ENCODE measurements around the gene SLC39A6.
A peak's percentile ranks its signal among the peaks of the same experiment; 100 is the strongest.
"Not testable (repeated sequence)": the region's sequence is repeated elsewhere in the genome, so short reads cannot be mapped to it uniquely, and the experiment has no call there.

SLC39A6 gene, protein sequence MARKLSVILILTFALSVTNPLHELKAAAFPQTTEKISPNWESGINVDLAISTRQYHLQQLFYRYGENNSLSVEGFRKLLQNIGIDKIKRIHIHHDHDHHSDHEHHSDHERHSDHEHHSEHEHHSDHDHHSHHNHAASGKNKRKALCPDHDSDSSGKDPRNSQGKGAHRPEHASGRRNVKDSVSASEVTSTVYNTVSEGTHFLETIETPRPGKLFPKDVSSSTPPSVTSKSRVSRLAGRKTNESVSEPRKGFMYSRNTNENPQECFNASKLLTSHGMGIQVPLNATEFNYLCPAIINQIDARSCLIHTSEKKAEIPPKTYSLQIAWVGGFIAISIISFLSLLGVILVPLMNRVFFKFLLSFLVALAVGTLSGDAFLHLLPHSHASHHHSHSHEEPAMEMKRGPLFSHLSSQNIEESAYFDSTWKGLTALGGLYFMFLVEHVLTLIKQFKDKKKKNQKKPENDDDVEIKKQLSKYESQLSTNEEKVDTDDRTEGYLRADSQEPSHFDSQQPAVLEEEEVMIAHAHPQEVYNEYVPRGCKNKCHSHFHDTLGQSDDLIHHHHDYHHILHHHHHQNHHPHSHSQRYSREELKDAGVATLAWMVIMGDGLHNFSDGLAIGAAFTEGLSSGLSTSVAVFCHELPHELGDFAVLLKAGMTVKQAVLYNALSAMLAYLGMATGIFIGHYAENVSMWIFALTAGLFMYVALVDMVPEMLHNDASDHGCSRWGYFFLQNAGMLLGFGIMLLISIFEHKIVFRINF

DNA sequence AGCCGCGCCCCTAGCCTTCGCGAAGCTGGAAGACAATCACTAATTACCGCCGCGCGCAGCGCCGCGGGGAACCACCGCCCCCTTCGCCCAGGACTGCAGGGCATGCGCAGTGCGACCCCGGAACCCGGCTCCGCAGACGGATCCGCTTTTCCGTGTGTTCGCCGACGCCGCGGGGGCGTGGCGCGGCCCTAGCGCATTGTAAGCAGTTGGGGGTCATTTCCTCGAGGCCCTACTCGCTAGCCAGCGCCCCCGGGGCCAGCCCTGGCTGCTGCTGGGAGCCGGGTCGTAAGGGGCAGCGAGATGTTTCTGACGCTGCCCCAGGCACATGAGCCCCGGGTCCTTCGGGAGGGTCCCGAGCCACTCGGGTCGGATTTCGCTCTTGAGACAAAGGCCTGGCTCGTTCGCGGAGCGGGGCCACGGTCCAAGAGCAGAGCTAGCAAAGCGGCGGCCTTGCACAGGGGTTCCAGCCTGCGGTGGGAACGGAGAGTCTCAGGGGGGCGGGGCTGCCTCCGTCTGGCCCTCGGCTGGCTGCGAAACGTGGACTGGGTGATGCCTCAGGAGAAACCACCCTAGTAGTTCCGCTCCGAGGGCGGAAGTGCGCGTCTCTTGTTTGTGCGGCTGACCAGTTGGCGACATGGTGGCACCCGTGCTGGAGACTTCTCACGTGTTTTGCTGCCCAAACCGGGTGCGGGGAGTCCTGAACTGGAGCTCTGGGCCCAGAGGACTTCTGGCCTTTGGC, at the start of gene SLC39A6, which contains the start of gene ELP2:
SLC39A6 (minus strand) TSS at position 41 of the 739 bp plus-strand sequence. CDS start 2,333 bp downstream, outside the sequence.
ELP2 (plus strand) TSS at position 600 of the 739 bp plus-strand sequence; CDS start at position 635, 35 bp downstream.
- peak; percentile 96 for DNase-seq

DNA sequence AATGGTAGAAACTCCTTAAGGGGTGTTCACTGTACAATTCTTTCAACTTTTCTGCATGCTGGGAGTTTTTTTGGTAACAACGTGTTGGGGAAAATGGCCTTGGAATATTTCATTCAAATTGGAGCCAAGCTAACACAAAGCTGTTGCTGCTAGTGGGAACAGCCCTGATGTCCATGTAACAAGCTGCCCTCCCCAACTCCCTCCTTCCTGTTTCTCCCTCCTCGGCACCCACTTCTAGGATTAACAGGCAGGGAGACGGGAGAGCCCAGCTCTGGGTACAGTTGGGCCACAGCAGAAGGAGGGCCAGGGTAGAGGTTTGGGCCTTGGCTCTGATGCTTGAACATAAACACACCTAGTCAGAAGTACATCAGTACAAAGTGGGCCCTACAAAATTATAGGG, 48.8 kb upstream of the SLC39A6 start:
- no peak for DNase-seq

DNA sequence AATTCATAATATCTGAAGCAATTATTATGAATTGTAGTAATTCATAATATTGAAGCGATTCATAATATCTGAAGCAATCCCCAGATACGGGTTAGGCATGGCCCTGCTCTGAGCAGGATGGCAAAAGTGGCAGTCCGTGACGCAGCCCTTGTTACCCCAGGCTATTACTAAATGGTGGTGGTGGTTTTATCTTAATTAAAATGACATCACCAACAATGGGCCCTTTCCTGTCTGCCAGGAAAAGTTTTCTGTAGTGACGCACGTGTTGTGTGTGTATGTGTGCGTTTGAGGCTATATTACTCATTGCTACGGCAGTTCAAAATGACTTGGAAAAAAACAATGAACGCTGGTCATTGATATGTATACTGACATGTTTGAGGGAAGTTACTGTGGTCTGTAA, 47.6 kb upstream of the SLC39A6 start:
- DNase-seq: no peak

DNA sequence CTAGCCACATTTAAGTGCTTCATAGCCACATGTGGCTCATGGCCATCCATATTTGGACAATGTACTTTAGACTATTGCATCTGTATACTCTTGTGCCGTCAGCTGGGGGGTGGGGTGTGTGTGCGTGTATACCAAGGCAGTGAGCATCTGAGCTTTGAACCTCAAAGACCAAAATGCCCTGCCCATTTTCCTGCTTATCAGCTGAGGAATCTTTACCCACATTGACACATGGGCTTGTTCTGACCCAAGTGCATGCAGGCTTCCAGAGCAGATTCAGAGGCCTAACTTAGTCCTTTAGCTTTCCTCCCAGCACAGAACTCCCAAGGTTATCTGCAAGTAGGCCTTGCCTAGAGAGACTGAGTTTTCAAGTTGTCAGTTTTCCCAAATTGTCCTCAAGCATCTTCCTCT, 47.0 kb upstream of the SLC39A6 start:
- DNase-seq: no peak

DNA sequence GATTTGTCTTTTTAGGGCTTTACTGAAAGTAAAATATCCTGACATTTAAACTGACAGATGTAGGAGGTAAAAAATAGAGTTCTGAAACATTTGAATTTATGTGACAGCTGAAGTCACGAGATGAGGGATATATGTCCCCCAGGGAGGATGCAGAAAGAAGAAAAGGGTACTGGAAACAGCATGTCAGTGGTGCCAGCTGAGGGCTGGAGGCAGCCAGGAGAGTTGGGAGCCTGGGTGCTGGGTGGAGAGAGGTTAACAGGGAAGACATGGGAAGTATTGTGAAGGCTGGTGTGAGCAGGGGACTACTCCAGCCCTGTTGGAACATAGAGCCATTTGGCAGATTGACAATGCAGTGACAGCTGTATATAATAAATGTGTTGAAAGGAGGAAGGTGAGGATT, 46.3 kb upstream of the SLC39A6 start:
- no peak for DNase-seq

DNA sequence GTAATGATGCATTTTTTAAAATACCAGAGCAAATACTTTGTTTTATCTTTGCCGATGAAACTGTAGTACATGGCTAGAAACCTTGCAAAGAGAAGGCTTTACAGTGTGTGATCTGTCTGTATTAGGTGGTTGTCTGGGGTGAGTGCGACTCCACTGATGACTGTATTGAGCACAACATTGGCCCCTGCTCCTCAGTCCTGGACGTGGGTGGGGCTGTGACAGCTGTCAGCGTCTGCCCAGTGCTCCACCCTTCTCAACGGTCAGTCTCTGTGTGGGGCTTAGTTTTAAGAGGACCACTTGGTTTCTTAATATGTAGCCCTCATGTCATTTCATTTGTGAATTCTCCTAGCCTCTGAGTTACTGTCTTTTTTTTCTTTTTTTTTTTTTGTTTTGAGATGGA, 40.8 kb upstream of the SLC39A6 start:
- no peak for DNase-seq

DNA sequence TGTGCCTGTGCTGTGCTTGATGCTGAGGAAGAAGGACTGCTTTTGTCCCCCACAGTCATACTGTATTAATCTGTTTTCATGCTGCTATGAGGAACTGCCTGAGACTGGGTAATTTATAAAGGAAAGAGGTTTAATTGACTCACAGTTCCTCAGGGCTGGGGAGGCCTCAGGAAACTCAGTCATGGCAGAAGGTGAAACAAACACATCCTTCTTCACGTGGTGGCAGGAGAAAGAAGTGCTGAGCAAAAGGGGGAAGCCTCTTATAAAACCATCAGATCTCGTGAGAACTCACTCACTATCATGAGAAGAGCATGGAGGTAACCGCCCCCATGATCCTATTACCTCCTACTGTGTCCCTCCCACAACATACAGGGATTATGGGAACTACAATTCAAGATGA, 39.2 kb upstream of the SLC39A6 start:
- not testable (repeated sequence) for DNase-seq

DNA sequence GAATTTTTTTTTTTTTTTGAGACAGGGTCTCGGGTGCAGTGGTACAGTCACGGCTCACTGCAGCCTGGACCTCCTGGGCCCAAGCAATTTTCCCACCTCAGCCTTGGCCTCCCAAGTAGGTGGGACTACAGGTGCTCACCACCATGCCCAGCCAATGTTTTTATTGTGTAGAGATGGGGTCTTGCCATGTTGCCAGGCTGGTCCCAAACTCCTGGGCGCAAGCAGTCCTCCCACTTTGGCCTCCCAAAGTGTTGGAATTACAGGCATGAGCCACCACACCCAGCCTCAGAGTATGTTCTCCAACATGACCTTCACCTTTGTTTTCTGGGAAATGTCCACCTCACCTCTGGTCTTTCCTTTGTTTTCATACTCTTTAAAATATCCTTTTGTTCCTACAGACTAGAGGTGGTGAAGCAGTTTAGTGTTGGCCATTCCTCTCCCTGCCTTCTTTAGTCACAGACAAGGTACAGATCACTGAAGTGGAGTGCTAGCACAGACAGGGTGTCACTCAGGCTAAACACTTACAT, 38.6 kb upstream of the SLC39A6 start:
- DNase-seq: no peak

DNA sequence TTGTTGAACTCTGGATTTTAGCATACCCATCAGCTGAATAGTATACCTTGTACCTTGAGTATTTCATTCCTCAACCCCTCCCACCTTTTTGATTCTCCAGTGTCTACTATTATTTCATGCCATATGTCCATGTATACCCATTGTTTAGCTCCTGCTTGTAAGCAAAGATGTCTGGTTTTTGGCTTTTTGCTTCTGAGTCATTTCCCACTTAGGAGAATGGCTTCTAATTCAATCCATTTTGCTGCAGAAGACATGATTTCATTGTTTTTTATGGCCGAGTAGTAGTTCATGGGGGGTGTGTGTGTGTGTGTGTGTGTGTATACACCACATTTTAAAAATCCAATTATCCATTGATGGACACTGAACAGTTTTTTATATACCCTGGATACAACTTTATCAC, 33.8 kb upstream of the SLC39A6 start:
- no peak for DNase-seq

DNA sequence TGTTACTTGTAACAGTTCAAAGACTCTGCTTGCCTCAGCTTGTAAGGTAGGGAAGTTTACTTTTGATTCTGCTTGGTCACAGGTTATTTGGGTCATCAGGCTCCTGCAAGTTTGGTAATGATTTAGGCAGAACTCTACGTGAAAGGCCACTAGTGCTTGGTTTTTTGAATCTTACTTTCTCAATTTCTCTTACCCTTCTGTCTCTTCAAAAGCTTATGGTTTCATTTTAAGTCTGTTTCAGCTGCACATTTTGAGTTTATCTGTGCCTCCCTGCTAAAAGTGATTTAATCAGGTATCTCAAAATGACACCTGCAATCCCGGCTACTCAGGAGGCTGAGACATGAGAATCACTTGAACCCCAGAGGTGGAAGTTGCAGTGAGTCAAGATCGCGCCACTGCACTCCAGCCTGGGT, 31.8 kb upstream of the SLC39A6 start:
- no peak for DNase-seq

DNA sequence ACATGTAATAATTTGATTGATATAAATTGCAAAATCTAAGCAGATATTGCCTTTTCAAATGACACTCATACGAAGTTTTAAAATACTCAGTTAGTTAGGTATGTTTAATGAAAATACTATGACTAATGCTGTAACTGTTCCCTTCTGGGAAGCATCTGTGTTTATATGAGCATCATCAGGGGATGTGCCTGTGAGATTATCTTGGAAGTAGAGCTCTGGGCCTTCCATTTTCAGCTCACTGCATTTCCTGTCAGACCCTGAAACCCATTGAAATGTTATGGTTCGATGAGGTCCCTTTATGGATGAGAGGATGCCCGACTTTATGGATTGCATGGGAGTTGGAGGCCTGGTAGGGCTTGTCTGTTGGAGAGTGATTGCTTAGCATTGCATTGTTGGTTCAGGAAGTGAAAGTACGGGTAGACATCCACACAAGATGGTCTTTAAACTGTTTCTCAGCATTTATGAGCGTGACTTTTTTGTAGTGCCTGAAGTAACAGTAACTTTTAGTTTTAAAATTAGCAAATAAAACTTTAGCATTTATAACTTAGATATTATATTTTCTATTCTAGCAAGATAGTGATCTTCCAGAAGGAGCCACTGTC, 29.2 kb upstream of the SLC39A6 start:
- no peak for DNase-seq

DNA sequence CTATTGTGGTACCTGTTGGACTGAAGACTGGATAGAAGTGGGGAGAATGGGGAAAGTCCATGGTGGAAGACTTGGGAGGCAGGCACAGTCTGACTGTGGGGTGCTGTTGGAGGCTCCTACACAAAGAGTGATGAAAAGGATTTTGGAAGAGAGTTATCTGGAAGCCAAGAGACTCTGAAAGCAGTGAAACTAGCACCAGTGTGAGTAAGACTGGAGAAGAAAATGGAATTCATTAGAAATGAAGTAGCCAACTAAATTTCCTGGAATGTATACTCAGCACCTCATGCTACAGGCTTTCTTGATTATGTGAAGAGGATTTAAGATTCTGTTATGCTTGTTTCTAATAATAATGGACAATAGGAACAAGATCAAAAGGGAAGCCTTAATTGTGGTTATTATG, 28.3 kb upstream of the SLC39A6 start:
- no peak for DNase-seq

DNA sequence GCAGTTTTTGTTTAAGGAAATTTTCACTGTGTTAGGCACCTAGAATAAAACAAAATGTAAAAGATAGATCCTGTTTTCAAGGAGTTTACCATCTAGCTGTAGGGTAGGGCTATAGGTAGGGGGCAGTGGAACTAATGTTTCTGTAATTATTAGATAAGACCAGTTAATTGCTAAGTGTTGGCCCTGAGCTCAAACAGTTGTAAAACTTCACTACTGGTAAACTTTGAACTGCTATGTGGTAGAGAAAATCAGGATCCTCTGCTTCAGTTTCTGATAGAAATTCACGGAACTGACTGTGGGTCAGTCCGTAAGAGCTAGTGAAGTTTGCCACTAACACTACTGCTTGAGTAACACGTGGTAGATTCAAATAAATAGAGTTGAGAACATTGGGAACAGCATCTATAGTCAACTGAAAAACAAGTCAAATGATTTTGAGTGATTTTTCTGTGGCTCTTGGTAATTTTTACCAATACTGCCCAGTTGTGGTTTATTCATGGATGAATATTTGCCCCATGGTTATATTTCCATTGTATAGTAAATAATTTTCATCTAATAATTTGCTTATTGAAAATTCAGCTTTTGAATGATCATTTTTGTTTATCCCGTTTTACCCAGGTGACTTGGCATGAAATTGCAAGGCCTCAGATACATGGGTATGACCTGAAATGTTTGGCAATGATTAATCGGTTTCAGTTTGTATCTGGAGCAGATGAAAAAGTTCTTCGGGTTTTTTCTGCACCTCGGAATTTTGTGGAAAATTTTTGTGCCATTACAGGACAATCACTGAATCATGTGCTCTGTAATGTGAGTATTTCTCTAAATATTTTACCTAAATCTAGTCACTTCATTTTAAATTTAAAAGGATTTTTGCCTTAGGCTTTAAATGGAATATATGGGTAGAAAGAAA, 27.0 kb upstream of the SLC39A6 start:
- DNase-seq: no peak

DNA sequence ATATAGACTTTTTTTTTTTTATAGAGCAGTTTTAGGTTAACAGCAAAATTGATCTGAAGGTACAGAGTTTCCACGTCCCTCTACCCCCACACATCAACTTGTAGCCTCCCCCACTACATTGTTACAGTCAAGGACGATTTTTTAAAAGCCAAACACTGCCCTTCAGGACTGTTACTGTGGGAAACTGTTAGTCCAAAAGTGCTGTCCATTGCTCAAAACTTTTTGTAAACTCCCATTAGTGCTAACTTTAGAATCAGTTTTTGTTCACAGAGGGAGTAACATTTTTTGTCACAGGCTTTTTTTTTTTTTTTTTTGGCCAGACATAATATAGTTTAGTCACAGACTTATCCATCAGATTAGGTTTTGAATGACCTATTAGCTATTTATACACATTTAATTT, 24.6 kb upstream of the SLC39A6 start:
- no peak for DNase-seq

DNA sequence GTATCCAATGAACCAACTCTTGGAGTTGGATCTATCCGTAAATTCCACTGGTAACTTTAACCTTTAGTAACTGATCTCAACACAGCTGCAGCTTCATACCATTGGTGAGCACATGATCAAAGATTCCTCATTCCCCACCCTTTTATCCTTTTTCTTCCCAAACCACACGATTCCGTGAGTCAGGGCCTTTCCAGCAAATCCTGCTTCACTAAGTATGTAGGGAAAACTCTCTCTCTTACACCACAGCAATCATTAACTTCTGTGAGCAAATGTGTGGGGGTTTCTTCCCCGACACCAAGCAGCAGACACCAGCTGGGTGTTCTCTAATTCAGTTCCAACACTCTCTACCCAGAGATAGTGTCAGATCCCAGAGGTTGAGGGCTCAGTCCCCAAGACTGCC, 24.1 kb upstream of the SLC39A6 start:
- no peak for DNase-seq

DNA sequence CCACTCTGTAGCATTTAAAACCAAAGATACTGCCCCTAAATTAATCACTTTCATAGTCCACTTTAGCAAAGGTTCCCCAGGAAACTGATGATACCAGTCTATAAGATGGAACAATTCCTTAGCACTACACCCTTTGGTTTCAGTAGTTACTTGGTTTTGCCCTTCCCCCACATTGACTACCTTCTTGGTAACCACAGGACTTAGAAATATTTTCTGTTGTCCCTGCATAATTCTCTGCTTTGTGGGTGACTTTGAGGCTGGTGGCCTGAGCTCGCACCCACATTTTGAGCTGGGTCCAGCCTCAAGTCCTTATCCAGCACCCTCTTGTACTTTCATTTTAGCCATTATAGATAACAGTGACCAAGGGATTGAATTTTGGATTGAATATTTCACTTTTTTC, 23.6 kb upstream of the SLC39A6 start:
- no peak for DNase-seq

DNA sequence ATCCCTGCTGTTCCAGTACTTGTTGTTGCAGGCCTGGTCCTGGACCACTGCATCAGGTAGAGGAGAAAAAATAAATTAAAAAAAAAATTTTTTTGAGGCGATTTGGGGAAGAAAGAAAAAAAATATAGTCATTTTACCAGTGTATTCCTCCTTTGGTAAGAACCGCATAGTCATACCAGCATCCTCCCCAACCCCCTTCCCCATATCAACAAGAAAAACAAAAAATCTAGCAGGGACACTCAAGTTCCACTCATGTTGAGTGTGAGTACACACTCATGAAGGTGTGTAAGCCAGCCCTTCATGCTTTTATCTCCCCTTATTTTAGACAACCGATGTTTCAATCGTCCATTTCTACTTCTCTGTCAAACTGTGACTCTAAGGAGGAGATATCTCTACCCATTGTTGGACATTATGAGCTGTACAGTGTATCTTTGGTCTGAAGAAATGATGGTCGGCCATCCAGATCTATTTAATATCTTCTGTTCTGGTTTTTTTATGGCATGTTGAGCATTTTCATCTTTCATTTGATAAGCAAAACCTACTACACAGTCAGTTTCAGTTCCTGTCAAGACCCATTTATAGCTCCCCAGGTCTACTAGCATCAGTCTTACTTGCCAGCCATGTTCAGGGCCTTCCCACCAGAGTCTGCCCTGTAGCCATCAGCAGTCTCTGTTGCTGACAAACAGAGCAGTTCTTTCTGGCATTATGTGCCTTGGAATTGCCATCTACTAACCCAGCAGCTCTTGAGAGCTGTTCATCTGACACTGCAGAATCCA, 20.6 kb upstream of the SLC39A6 start:
- DNase-seq: no peak

DNA sequence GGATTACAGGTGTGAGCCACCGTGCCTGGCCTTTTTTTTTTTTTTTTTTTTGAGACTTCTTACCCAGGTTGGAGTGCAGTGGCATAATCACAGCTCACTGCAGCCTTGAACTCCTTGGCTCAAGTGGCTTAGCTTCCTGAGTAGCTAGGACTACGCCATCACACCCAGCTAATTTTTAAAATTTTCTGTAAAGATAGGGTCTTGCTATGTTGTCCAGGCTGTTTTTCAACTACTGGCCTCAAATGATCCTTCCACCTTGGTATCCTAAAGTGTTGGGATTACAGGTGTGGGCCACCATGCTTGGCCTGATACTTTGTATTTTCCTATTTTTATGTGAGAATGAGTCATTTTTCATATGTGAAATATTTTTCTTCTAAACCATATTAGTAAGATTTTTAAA, 14.3 kb upstream of the SLC39A6 start:
- no peak for DNase-seq

DNA sequence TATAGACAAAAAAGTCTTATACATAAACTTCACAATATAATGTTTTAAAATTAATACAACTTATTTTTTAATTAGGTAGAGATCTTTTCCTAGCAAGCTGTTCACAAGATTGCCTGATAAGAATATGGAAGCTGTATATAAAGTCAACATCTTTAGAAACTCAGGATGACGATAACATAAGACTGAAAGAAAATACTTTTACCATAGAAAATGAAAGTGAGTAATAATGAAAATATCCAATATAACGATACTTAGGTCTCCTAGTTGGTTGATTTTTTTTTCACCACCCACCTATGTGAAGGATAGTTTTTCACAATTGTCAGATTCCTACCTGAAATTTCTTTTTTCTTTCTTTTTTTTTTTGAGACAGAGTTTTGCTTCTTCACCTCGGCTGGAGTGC, 13.6 kb upstream of the SLC39A6 start:
- DNase-seq: no peak

DNA sequence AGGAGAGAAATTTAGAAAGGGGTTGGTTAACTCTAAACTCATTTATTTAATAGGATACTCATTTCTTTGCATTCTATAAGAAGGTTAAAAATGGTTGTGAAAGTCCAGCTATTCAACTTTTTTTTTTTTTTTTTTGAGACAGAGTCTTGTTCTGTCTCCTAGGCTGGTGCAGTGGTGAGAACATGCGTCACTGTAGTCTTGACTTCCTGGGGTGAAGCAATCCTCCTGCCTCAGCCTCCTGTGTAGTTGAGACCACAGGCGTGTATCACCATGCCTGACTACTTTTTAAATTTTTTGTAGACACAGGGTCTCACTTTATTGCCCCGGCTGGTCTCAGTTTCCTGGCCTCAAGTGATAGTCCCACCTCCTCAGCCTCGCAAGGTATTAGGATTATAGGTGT, 12.4 kb upstream of the SLC39A6 start:
- DNase-seq: no peak

DNA sequence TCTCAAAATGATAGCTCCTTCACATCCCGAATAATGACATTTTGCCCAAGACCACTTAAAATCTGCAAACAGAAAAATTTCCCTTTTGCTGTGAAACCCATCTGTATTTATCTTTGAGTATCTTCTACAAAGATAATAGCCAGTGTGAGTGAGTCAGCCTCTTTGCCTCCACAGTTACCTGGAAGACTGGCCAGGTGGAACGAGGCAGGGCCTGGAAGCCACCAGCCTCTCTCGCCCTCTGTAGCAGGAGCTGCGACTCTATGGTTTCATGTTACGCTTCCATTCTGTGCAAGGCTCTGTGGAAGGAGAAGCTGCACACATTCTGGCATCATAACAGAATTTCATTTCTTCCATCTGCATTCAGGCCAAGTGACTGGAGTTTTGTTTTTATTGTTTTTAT, 10.1 kb upstream of the SLC39A6 start:
- no peak for DNase-seq

Data from left hindlimb (tissue), 1 donor.